GM12878 (cell line): ENCODE results near the gene TTC23. TPM values are rescaled to one million over a fixed set of nuclear protein-coding genes. Genes with fewer than 3 reads are reported as not detected.

ENCODE experiments used
- ATAC-seq: fragments of 200-7000 bp; cut with Tn5 transposase; 3 replicates; pipeline ENCODE4 v1.9.1; 2020; ENCODE audit warnings: mild to moderate bottlenecking, moderate library complexity
- BruUV-seq: library from RNA; stranded (reverse); fragments of 400-500 nt; replicated peaks from 2 replicates; lab custom pipeline; 2021; lab: Mats Ljungman, UMichigan
- CTCF ChIA-PET: fragments of 300-600 bp; sonication (Branson Sonifier 250); formaldehyde crosslinking; extraction: SDS; loops from one replicate; lab custom pipeline; 2021; ENCODE audit warnings: inconsistent platforms; lab: Yijun Ruan, JAX
- POLR2A ChIA-PET: fragments of 350-600 bp; formaldehyde crosslinking; extraction: SDS; loops from one replicate; lab custom pipeline; 2021; ENCODE audit warnings: inconsistent platforms; lab: Charles Lee
- RAD21 ChIA-PET: fragments of 300-600 bp; sonication (Branson Sonifier 250); formaldehyde crosslinking; loops from one replicate; lab custom pipeline; 2023; ENCODE audit warnings: antibody characterized with exemption; ENCODE audit not compliant: unreplicated experiment; lab: Charles Lee
- SMC1A ChIA-PET: fragments of 300-600 bp; sonication (Branson Sonifier 250); formaldehyde crosslinking; loops from one replicate; lab custom pipeline; 2023; ENCODE audit not compliant: unreplicated experiment, uncharacterized antibody; lab: Charles Lee
- DNase-seq: peaks from one replicate; pipeline ENCODE4 v3.0.0-alpha.2; 2011; ENCODE audit warnings: low read depth, low spot score
- FAIRE-seq: peaks from 3 replicates; lab custom pipeline; 2011; peaks lifted over from hg19 to GRCh38; lab: Jason Lieb, UNC
- H2AFZ ChIP-seq: 2 replicates; pipeline ENCODE4 v1.6.0; 2011; ENCODE audit warnings: low read depth, low read length, control low read depth; ENCODE audit not compliant: control insufficient read depth
- H3K27ac ChIP-seq: 2 replicates; pipeline ENCODE4 v1.5.1; 2011; ENCODE audit warnings: control low read depth; ENCODE audit not compliant: control insufficient read depth, insufficient read depth
- H3K27me3 ChIP-seq, 2 experiments: replicated peaks in 1 of 2; 2 replicates each; pipeline versions ENCODE4 v1.6.0 to v1.6.1; 2011; ENCODE audit warnings: low read length in 1 of 2; ENCODE audit not compliant: control insufficient read depth in 2 of 2, insufficient read depth in 2 of 2
- H3K36me3 ChIP-seq, 2 experiments: 2 replicates each; pipeline ENCODE4 v1.5.1; 2011; ENCODE audit warnings: low read length in 1 of 2; ENCODE audit not compliant: control insufficient read depth in 2 of 2, insufficient read depth in 2 of 2
- H3K4me1 ChIP-seq: 2 replicates; pipeline ENCODE4 v1.6.1; 2011; ENCODE audit warnings: mild to moderate bottlenecking, low read length, moderate library complexity, mixed read lengths; ENCODE audit not compliant: control insufficient read depth, insufficient read depth
- H3K4me2 ChIP-seq: 2 replicates; pipeline ENCODE4 v1.6.0; 2011; ENCODE audit warnings: control low read depth; ENCODE audit not compliant: control insufficient read depth, insufficient read depth
- H3K4me3 ChIP-seq: fragments of 200-600 bp; sonication (generic); 2 replicates; pipeline ENCODE4 v1.5.1; 2016
- H3K79me2 ChIP-seq: 2 replicates; pipeline ENCODE4 v1.6.0; 2011; ENCODE audit warnings: low read length; ENCODE audit not compliant: control insufficient read depth, insufficient read depth
- H3K9ac ChIP-seq: 2 replicates; pipeline ENCODE4 v1.8.0; 2011; ENCODE audit warnings: low read length, control low read depth, mixed read lengths; ENCODE audit not compliant: control insufficient read depth, insufficient read depth
- H3K9me3 ChIP-seq: replicated peaks from 3 replicates; pipeline ENCODE4 v1.5.1; 2011; ENCODE audit warnings: mild to moderate bottlenecking, low read length; ENCODE audit not compliant: control insufficient read depth, insufficient read depth
- H4K20me1 ChIP-seq: 2 replicates; pipeline ENCODE4 v1.6.0; 2011; ENCODE audit not compliant: control insufficient read depth, insufficient read depth
- BMI1 ChIP-seq: fragments of 450-650 bp; IDR thresholded peaks from 2 replicates; pipeline ENCODE4 v1.6.1; 2016; ENCODE audit warnings: mild to moderate bottlenecking, moderate library complexity, borderline replicate concordance
- CTCF ChIP-seq, 3 experiments: IDR thresholded peaks in 2 of 3; conservative IDR thresholded peaks in 1 of 3; 2 replicates each; pipeline ENCODE4 v1.5.1; 2011; ENCODE audit warnings: low read depth in 3 of 3, low read length in 3 of 3, mild to moderate bottlenecking in 3 of 3, control low read depth in 2 of 3, moderate library complexity in 2 of 3, inconsistent platforms in 1 of 3, mixed read lengths in 1 of 3; ENCODE audit not compliant: control insufficient read depth in 2 of 3, insufficient read depth in 1 of 3; ENCODE audit errors: extremely low read depth in 1 of 3
- EED ChIP-seq: sonication (generic); IDR thresholded peaks from 2 replicates; pipeline ENCODE4 v1.6.1; 2016; ENCODE audit warnings: antibody characterized with exemption, low read depth
- ESRRA ChIP-seq: IDR thresholded peaks from 2 replicates; pipeline ENCODE4 v1.6.1; 2012; ENCODE audit warnings: mild to moderate bottlenecking, low read length, improper control_type of control experiment
- HSF1 ChIP-seq: fragments of 150-350 bp; IDR thresholded peaks from 2 replicates; pipeline ENCODE4 v1.6.1; 2014; ENCODE audit warnings: mild to moderate bottlenecking, low read depth, low read length
- JUND ChIP-seq: IDR thresholded peaks from 2 replicates; pipeline ENCODE4 v1.6.1; 2012; ENCODE audit warnings: low read depth, mild to moderate bottlenecking, low read length, improper control_type of control experiment, moderate library complexity
- MXI1 ChIP-seq: fragments of 150-350 bp; IDR thresholded peaks from 2 replicates; pipeline ENCODE4 v1.6.1; 2011; ENCODE audit warnings: low read depth, mild to moderate bottlenecking, inconsistent platforms, low read length, improper control_type of control experiment
- NR2C2 ChIP-seq: IDR thresholded peaks from 2 replicates; pipeline ENCODE4 v1.6.1; 2011; ENCODE audit warnings: borderline replicate concordance, low read depth; ENCODE audit not compliant: control insufficient read depth, insufficient read length
- RUNX3 ChIP-seq: IDR thresholded peaks from 2 replicates; pipeline ENCODE4 v1.6.1; 2012; ENCODE audit warnings: low read length, inconsistent platforms
- STAT1 ChIP-seq: fragments of 450-650 bp; conservative IDR thresholded peaks from 2 replicates; pipeline ENCODE4 v1.6.1; 2014; ENCODE audit warnings: antibody characterized with exemption, mild to moderate bottlenecking
- ZNF207 ChIP-seq: fragments of 450-650 bp; IDR thresholded peaks from 2 replicates; pipeline ENCODE4 v1.6.1; 2014; ENCODE audit warnings: antibody characterized with exemption, mild to moderate bottlenecking, borderline replicate concordance
- WGBS: methylation state at CpG from one replicate; pipeline ENCODE4 v1.1.6; 2016; ENCODE audit warnings: low lambda C conversion rate; ENCODE audit not compliant: insufficient replicate concordance, insufficient coverage; ENCODE audit errors: missing lambda C conversion rate; 5-methylcytosine and 5-hydroxymethylcytosine counted together
- in situ Hi-C: fragments of 300-500 bp; cut with MboI; formaldehyde crosslinking; loops from 9 replicates; pipeline ENCODE4 v1.14.3; 2018; ENCODE audit warnings: mixed read lengths
- intact Hi-C: fragments of 100-400 bp; cut with micrococcal nuclease; formaldehyde crosslinking; loops from one replicate; pipeline ENCODE4 v1.14.2; 2022; ENCODE audit not compliant: unreplicated experiment
- polyA plus RNA-seq, 11 experiments: library from polyadenylated mRNA; depleted of rRNA in 4 of 11; unstranded in 6 of 11; stranded (reverse) in 5 of 11; fragments of >200 nt; fragmentation: Nextera tagmentation in 4 of 11; fragmentation: Illumina TruSeq in 1 of 11; extraction: Ambion mirVana in 4 of 11; extraction: Trizol in 1 of 11; gene quantifications; 1 replicate in 1 of 11; 2 replicates in 10 of 11; pipeline versions ENCODE4 v1.2.1 to v1.2.3, GENCODE V29; 2011 to 2016; ENCODE audit warnings: inconsistent platforms in 2 of 11, missing spikeins in 2 of 11, low read depth in 1 of 11
- total RNA-seq, 4 experiments: library from RNA; depleted of rRNA in 3 of 4; stranded (reverse); fragments of >200 nt in 3 of 4; fragmentation: Illumina TruSeq in 1 of 4; extraction: Trizol in 1 of 4; gene quantifications; 2 replicates each; pipeline versions ENCODE4 v1.2.1 to v1.2.3, GENCODE V29; 2013 to 2021

TTC23 gene
- total and polyA plus RNA-seq, 10 of the 15 experiments (the other 5 are each of a cell fraction or from before 2014, with no cell fraction given): 1.2 to 9.0 (median 6.5) TPM

- BruUV-seq: no TSS peak
- no peak for FAIRE-seq
- no peak overlapping the region for H3K4me3 ChIP-seq
- H3K79me2 ChIP-seq: no peaks in the 10 kb centered on the region
- intact Hi-C loops: loop anchor here (1.0 kb wide), 1 partner anchor 138 kb away; no protein-coding TSS in a partner anchor
- SMC1A ChIA-PET: interaction anchor here (0.6 to 6.3 kb wide), 11 partner anchors 11 to 538 kb away, joined by 3 to 62 read pairs (median 5); no protein-coding TSS in a partner anchor
- H4K20me1 ChIP-seq: no peaks in the 10 kb centered on the region
- TF ChIP-seq RUNX3: no peak
- no peak for TF ChIP-seq NR2C2
- no peak for TF ChIP-seq MXI1
- POLR2A ChIA-PET: interaction anchor here (1.3 kb wide), 1 partner anchor 14 kb away, joined by 4 read pairs; no protein-coding TSS in a partner anchor
- H3K4me1 ChIP-seq: peaks cover 18% of the 10 kb centered on the region
- DNase-seq: no peak
- CTCF ChIA-PET: interaction anchor here (1.2 to 6.6 kb wide), 5 partner anchors 10 to 78 kb away, joined by 3 to 60 read pairs (median 6); no protein-coding TSS in a partner anchor
- H3K36me3 ChIP-seq: no peaks in the 10 kb centered on the region
- peak overlapping the region; percentile 85 for H3K4me2 ChIP-seq
- H3K9ac ChIP-seq: no peak overlapping the region
- in situ Hi-C loops: no loop called here
- 100% methylated on average over 1 of the region's 1 CpG for WGBS
- no peak overlapping the region for H2AFZ ChIP-seq
- ATAC-seq: peak; percentile 13; the same call in 2 of the 3 replicates
- peak overlapping the region; percentile 54 for H3K27ac ChIP-seq
- H3K9me3 ChIP-seq: no peaks in the 10 kb centered on the region
- H3K27me3 ChIP-seq: no peaks in the 10 kb centered on the region
- RAD21 ChIA-PET: interaction anchor here (1.3 to 2.4 kb wide), 9 partner anchors 10 to 313 kb away, joined by 4 to 11 read pairs (median 5); no protein-coding TSS in a partner anchor
Measured at GRCh38 chr15:99090938-99091337, 158.4 kb downstream of the TTC23 start.

GRCh38 chr15:99090011-99090699 is 159.2 kb downstream of the TTC23 start:
- in situ Hi-C loops (no loop called here), intact Hi-C loops (loop anchor here (1.0 kb wide), 1 partner anchor 137 kb away; no protein-coding TSS in a partner anchor)
- Histone ChIP-seq H3K36me3 (no peaks in the 10 kb centered on the region), H3K27me3 (no peaks in the 10 kb centered on the region), H4K20me1 (no peaks in the 10 kb centered on the region), H3K9ac (peak overlapping the region; percentile 49), H3K4me3 (peak overlapping the region; percentile 9; the same call in 1 of the 2 replicates), H3K4me1 (peaks cover 18% of the 10 kb centered on the region), H3K79me2 (no peaks in the 10 kb centered on the region), H2AFZ (peak overlapping the region; percentile 53), H3K4me2 (peak overlapping the region; percentile 85), H3K9me3 (no peaks in the 10 kb centered on the region), H3K27ac (peak overlapping the region; percentile 70)
- POLR2A ChIA-PET: interaction anchor here (1.3 kb wide), 1 partner anchor 13 kb away, joined by 4 read pairs; no protein-coding TSS in a partner anchor
- CTCF ChIA-PET: interaction anchor here (0.8 to 6.6 kb wide), 6 partner anchors 10 to 443 kb away, joined by 3 to 60 read pairs (median 5); no protein-coding TSS in a partner anchor
- ATAC-seq: peak; percentile 100
- BruUV-seq: no TSS peak
- DNase-seq: peak; percentile 90
- SMC1A ChIA-PET: interaction anchor here (0.8 to 6.3 kb wide), 11 partner anchors 12 to 539 kb away, joined by 3 to 62 read pairs (median 4); no protein-coding TSS in a partner anchor
- WGBS: 2% methylated on average over 3 of the region's 3 CpGs
- RAD21 ChIA-PET: interaction anchor here (0.7 to 2.4 kb wide), 11 partner anchors 9 to 312 kb away, joined by 3 to 11 read pairs (median 4); no protein-coding TSS in a partner anchor
- FAIRE-seq: peak; percentile 97
- TF ChIP-seq JUND: no peak
- TF ChIP-seq BMI1: no peak
- TF ChIP-seq EED: peak; percentile 71
- TF ChIP-seq MXI1: peak; percentile 88
- no peak for TF ChIP-seq STAT1
- no peak; the same call in 1 of the 2 replicates for TF ChIP-seq ZNF207
- TF ChIP-seq CTCF (IDR thresholded peaks at IDR 0.05 in 2 of 3, conservative IDR thresholded peaks at IDR 0.05 in 1 of 3; ENCODE audit: control insufficient read depth in 2 of 3, extremely low read depth in 1 of 3, insufficient read depth in 1 of 3, low read depth in 3 of 3, low read length in 3 of 3): no peak
- no peak for TF ChIP-seq ESRRA
- no peak for TF ChIP-seq HSF1
